GM18870 (cell line): ENCODE results near the gene CRISP3.
"Not testable (repeated sequence)": the region's sequence is repeated elsewhere in the genome, so short reads cannot be mapped to it uniquely, and the experiment has no call there.

ENCODE experiments used
- ATAC-seq: cut with Tn5 transposase; IDR thresholded peaks from one replicate; pipeline ENCODE4 v1.9.1; 2021; ENCODE audit warnings: moderate library complexity; ENCODE audit not compliant: unreplicated experiment

The CRISP3 gene

GRCh38 chr6:49744259-49744658, at the start of gene CRISP3:
Gene CRISP3, minus strand, starts transcription at chr6:49744388. Its CDS starts 21 bp downstream, at chr6:49744367.
- ATAC-seq = peak; percentile 56

- ATAC-seq = no peak
Measured at GRCh38 chr6:49790341-49790740, 46.2 kb upstream of the CRISP3 start.

GRCh38 chr6:49787176-49787575, 43.0 kb upstream of the CRISP3 start, which contains the start of gene PGK2:
Gene PGK2, minus strand, starts transcription at chr6:49787285. Its CDS starts 98 bp downstream, at chr6:49787187.
- ATAC-seq = no peak

GRCh38 chr6:49784272-49784671, 40.1 kb upstream of the CRISP3 start:
- no peak for ATAC-seq

- no peak for ATAC-seq
Measured at GRCh38 chr6:49782725-49783124, 38.5 kb upstream of the CRISP3 start.

GRCh38 chr6:49782293-49782692, 38.1 kb upstream of the CRISP3 start:
- ATAC-seq = no peak

- no peak for ATAC-seq
Measured at GRCh38 chr6:49776444-49776843, 32.3 kb upstream of the CRISP3 start.

GRCh38 chr6:49775043-49775442, 30.9 kb upstream of the CRISP3 start:
- ATAC-seq = no peak

GRCh38 chr6:49772285-49772684, 28.1 kb upstream of the CRISP3 start:
- no peak for ATAC-seq

- ATAC-seq = no peak
Measured at GRCh38 chr6:49766762-49767161, 22.6 kb upstream of the CRISP3 start.

GRCh38 chr6:49764571-49765236, 20.5 kb upstream of the CRISP3 start:
- no peak for ATAC-seq

- no peak for ATAC-seq
Measured at GRCh38 chr6:49743429-49743828, 759 bp downstream of the CRISP3 start.

- no peak for ATAC-seq
Measured at GRCh38 chr6:49739423-49739822, 4.8 kb downstream of the CRISP3 start.

- ATAC-seq = no peak
Measured at GRCh38 chr6:49736017-49736508, 8.1 kb downstream of the CRISP3 start.

- ATAC-seq = no peak
Measured at GRCh38 chr6:49733680-49734079, 10.5 kb downstream of the CRISP3 start.

- no peak for ATAC-seq
Measured at GRCh38 chr6:49732781-49733180, 11.4 kb downstream of the CRISP3 start.

- ATAC-seq = no peak
Measured at GRCh38 chr6:49730251-49730650, 13.9 kb downstream of the CRISP3 start.

- ATAC-seq = not testable (repeated sequence)
Measured at GRCh38 chr6:49723917-49724316, 20.3 kb downstream of the CRISP3 start.

GRCh38 chr6:49721297-49721696, 22.9 kb downstream of the CRISP3 start:
- ATAC-seq = no peak

GRCh38 chr6:49720372-49720771, 23.8 kb downstream of the CRISP3 start:
- no peak for ATAC-seq

GRCh38 chr6:49713346-49713745, 30.8 kb downstream of the CRISP3 start, which contains the start of gene CRISP2:
Gene CRISP2, minus strand, starts transcription at chr6:49713543. Its CDS starts 4,347 bp downstream, at chr6:49709196.
- no peak for ATAC-seq

GRCh38 chr6:49698478-49698877, 45.7 kb downstream of the CRISP3 start:
- no peak for ATAC-seq

- ATAC-seq = no peak
Measured at GRCh38 chr6:49693512-49693911, 50.7 kb downstream of the CRISP3 start.
